Measurements from ENCODE around the gene AKR1D1. TPM values are rescaled to one million over a fixed set of nuclear protein-coding genes. Genes with fewer than 3 reads are reported as not detected.
"Not testable (repeated sequence)": the region's sequence is repeated elsewhere in the genome, so short reads cannot be mapped to it uniquely, and the experiment has no call there.

The AKR1D1 gene
- total RNA-seq, 1 donor from 2014 or later = not detected

GRCh38 chr7:138070908-138071307 is 5.4 kb upstream of the AKR1D1 start:
- no peak for DNase-seq (ENCODE audit: low spot score in 2 of 2)
- FAIRE-seq = no peak

- no peak for FAIRE-seq
Measured at GRCh38 chr7:138072726-138073125, 3.5 kb upstream of the AKR1D1 start.

GRCh38 chr7:138074121-138074520 is 2.1 kb upstream of the AKR1D1 start:
- FAIRE-seq (no peak), DNase-seq (ENCODE audit: low spot score in 2 of 2) (no peak)

More at GRCh38 chr7:138072726-138073125, 3.5 kb upstream of the AKR1D1 start:
- no peak for DNase-seq (ENCODE audit: low spot score in 2 of 2)

DNA sequence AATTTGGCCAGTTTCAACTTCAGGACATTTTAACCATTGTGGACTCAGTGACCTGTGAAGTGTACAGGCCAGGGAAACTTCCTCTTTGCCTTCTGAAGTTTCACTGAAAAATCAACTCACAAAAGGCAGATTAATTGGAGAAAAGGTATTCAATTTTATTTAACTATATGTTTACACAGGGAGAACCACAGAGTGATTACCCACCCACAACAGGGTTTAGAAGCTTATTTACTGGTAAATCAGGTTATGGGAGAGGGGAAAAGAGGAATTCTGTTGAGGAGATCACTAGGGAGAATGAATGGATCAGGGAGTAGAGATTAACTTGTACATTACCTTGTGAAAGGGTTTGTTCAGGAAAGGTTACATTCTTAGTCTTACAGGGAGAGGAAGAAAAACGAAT is 1.7 kb upstream of the AKR1D1 start:
- FAIRE-seq (no peak), DNase-seq (ENCODE audit: low spot score in 2 of 2) (no peak)

DNA sequence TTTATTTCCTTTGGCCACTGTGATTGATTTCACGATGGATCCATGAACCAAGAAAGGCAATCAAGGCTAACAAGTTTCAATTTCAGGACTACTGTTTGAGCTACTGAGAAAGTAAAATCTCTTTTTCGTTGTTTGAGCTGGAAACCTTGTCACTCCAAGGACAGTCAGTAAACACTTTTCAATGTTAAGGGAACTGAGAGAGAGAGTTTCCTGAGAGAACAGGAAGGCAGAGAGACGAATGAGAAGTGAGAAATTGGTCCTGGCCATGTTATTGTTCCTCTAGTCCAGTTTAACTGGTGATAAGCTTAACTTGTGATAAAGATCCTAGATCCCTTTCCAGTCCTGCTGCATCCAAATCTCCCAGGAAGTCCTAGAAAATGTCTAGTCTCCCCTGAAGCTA is 909 bp upstream of the AKR1D1 start:
- FAIRE-seq (no peak), DNase-seq (ENCODE audit: low spot score in 2 of 2) (no peak)

GRCh38 chr7:138075786-138076185 is 473 bp upstream of the AKR1D1 start:
- DNase-seq (ENCODE audit: low spot score in 2 of 2); FAIRE-seq: not testable (repeated sequence)

DNA sequence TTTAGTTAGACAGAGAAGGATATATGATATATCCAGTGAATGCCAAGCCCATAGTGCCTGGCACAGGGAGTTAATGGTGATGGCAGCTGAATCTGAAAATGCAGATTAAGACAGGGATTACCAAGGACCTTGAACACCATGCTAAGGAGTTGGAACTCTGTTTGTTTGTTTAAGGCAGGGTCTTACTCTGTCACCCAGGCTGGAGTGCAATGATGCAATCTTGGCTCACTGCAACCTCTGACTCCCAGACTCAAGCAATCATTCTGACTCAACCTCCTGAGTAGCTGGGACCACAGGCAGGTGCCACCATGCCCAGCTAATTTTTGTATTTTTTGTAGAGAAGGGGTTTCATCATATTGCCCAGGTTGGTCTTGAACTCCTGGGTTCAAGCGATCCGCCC is 1.6 kb downstream of the AKR1D1 start:
- DNase-seq (ENCODE audit: low spot score in 2 of 2) = no peak
- no peak for FAIRE-seq

DNA sequence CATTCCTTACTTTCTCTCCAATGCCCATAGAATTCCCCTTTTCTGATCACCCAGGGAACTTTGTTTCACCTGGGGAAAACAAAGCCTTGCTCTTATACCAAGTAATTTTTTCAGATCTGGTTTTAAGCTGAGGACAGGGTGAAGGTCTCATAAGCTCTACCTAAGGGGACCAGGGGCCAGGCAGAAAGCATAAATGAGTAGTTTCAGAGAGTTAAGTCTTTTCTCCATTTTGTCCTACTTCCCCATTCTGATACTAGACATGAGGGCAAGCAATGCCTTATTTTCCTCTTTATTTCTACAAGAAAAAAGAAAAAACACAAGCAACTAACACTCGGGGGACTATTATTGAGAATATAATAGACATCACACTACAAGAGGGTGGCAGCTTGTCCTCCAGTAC is 2.9 kb downstream of the AKR1D1 start:
- DNase-seq (ENCODE audit: low spot score in 2 of 2) (no peak), FAIRE-seq (no peak)

DNA sequence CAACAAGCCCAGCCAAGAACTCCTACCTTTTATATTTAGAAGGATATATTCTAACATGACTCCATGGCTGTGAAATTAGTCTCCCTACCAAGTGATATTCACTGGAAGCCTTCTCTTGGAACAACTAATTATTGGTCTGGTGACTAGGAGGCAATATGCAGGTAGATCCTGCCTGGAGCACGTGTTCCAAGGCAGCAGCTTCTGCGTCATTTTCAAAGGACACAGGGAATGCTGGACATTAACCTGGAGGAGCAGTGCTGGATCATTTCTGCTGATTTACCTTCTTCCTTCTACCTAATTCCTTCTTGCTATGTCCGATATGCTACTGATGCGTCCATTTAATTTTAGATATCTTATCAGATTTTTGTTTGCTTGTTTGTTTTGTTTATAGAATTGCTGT is 5.6 kb downstream of the AKR1D1 start:
- FAIRE-seq (no peak), DNase-seq (ENCODE audit: low spot score in 2 of 2) (no peak)

- DNase-seq (ENCODE audit: low spot score in 2 of 2) (no peak), FAIRE-seq (no peak)
Measured at GRCh38 chr7:138083859-138084258, 7.6 kb downstream of the AKR1D1 start.

DNA sequence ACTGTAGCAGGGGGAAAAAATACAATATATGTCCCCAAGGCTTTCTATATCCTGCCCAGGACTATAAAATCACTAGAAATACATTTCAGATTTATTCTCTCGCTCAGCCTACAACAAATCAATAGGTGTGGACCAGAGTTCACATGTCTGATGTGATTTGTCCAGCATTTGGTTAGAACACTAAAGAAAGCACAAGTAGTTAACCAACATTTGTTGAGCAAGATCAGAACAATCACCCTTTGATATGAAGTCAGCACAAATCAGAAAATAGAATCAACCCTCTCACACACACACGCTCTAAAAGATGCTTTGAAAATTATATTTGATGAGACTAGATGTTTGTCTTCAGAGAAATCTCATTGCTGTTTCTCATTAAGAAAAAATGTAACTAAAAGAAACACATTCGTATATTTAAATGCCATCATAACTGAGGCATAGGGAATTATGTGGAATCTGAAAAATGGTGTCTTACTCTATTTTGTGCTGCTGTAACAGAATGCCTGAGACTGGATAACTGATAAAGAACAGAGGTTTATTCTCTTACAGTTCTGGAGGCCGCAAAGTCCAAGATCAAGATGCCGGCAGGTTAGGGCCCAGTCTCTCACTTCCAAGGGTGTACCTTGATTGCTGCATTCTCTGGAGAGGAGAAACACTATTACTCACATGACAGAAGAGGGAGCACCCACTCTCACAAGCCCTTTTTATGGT is 10.5 kb downstream of the AKR1D1 start:
- no peak for FAIRE-seq

DNA sequence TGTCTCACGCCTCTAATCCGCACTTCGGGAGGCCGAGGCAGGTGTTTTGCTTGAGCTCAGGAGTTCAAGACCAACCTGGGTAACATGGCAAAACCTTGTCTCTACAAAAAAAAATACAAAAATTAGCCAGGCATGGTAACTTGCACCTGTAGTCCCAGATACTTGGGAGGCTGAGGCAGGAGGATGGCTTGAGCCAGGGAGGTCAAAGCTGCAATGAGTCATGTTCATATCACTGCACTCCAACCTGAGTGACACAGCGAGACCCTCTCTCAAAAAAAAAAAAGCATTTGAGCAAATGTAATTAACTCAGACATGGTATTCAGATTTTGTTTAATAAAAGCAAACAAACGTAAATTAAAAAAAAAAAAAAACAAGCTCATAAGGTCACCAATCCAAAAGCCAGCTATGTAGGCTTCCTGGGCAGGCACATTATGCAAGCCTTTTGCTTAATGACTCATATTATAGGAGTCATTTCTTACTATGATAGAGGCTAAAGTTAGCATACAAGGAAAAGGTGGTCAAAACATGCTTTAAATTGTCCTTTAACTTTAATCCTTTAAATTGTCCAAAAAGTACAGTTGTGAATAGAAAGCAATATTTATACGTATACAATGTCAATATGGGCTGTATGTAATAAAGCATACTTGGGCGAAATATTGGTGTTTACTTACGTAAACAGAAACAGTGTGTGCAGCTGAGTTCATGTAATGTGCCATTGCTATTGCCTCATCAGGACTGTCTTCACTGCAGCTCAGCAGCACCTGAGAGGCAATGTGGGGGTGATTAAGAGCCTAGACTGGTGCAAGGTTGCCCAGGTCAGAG is 13.0 kb downstream of the AKR1D1 start:
- FAIRE-seq = no peak
- no peak for DNase-seq (ENCODE audit: low spot score in 2 of 2)

More for the DNA sequence above, 10.5 kb downstream of the AKR1D1 start:
- DNase-seq (ENCODE audit: low spot score in 2 of 2) = no peak

DNA sequence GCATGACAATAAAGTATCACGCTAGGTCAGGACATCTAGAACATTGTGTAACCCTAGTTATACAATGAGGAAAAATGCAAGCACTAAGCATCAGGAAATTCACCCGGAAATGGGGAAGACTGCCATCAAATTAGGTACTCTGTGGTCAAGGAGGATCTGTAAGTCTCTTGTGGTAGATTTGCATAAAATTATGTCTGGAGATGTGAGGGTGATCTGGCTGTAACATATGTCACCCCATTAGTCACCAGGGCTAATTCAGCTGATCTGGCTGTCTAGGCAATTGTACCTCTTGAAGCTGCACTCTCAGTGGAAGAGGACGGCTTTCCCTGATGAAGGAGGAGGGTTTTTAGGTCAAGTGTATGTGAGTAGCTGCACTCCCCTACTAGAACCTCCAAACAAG is 14.8 kb downstream of the AKR1D1 start:
- DNase-seq (ENCODE audit: low spot score in 2 of 2) = no peak
- FAIRE-seq = no peak

DNA sequence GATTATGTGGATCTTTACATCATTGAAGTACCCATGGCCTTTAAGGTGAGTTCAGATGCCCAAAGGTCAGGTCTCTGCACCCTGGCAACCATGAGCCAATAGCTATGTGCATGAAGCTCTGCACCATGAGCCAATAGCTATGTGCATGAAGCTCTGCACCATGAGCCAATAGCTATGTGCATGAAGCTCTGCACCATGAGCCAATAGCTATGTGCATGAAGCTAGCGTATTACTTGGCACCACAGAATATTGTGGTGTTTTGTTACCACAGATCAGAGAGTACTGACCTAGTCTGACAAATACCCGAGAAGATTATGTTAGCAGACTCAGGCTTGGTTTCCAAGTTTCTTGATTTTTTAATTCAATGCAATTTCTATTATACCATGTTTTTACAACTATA is 15.6 kb downstream of the AKR1D1 start:
- FAIRE-seq; DNase-seq (ENCODE audit: low spot score in 2 of 2): not testable (repeated sequence)

- FAIRE-seq (no peak), DNase-seq (ENCODE audit: low spot score in 2 of 2) (no peak)
Measured at GRCh38 chr7:138092486-138093028, 16.3 kb downstream of the AKR1D1 start.

DNA sequence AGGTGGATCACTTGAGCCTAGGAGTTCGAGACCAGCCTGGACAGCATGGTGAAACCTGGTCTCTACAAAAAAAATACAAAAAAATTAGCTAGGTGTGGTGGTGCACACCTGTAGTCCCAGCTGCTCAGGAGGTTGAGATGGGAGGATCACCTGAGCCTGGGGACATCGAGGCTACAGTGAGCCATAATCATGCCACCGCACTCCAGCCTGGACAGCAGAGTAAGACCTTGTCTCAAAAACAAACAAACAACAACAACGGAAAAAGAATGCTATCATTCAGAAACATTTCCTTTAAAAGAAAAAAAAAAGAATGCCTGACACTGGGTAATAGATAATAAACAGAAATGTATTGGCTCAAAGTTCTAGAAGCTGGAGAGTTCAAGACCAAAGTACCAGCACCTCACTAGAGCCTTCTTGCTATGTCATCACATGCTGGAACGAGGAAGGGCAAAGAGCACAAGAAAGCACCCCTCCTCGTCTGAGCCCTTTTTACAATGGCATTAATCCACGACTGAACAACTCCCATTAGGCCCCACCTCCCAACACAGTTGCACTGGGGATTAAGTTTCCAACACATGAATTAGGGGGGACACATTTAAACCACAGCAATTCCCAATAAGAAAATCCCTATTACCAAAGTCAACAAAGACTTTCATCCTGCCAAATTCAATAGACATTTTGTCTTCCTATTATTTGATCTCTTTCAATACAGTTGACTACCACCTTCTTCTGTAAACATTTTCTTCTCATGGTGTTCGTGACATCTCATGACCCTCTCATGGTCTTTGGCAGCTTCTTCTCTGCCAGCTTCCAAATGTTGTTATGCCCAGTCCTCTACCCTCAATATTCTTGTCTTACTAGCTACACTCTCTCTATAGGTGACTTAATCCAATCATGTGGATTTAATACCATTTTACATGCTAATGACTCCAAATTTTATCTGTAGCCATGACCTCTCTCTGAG is 20.0 kb downstream of the AKR1D1 start:
- FAIRE-seq (no peak), DNase-seq (ENCODE audit: low spot score in 2 of 2) (no peak)

DNA sequence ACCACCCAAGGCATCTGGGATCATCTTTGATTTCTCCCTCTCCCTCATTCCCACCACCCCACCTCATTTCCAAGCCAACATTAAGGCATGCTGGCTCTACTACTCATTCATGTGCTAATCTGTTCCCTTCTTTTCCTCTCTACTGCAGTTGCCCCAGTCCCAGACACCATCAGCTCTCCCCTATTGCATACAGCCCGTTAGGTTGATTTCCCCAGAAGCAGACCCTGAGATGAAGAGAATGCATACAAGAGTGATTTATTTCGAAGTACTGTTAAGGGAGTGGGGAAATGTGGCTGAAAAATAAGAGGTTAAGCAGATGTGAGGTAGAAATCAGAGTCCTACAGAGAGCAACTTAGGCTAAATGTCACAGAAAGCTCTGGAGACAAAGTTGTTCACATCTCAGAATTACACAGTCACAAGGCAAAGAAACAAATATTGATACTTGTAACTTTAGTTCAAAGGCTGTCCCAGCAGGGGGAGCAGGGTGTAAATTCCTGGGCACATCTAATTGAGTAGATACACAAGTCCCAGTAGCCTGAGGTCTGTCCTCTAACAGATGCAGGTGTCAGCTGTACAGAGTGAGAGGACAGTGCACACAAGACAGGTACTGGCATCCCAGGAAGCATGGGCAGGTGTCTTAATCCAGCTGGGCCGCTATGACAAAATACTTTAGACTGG is 20.9 kb downstream of the AKR1D1 start:
- no peak for FAIRE-seq
- no peak for DNase-seq (ENCODE audit: low spot score in 2 of 2)

- DNase-seq (ENCODE audit: low spot score in 2 of 2) (no peak), FAIRE-seq (no peak)
Measured at GRCh38 chr7:138099813-138100212, 23.6 kb downstream of the AKR1D1 start.

DNA sequence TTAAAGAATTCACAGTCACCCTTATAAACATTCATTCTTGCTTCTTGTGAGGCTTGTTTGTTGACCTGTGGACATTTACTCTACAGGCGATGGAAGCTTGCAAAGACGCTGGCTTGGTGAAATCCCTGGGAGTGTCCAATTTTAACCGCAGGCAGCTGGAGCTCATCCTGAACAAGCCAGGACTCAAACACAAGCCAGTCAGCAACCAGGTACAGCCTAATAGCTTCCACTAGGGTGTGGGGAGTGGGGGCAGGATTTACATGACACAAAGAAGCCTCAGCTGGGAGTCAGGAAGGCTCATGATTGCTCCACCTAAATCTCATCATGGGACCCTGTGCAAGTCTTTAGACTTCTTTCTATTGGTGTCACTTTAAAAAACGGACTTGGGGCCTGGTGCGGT is 29.0 kb downstream of the AKR1D1 start:
- no peak for FAIRE-seq
- DNase-seq (ENCODE audit: low spot score in 2 of 2) = no peak

DNA sequence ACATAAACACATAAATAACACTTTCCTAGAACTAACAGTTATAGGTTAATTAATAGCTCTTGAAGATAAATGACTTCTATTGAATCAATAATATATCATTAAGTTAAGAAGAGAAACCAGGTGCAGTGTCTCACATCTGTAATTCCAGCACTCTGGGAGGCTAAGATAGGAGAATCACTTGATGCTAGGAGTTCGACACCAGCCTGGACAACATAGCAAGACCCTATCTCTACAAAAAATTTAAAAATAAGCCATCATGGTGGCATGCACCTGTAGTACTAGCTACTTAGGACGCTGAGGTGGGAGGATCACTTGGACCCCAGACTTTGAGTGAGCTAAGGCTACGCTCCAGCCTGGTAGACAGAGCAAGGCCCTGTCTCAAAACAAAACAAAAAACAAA is 38.8 kb downstream of the AKR1D1 start:
- FAIRE-seq = no peak
- no peak for DNase-seq (ENCODE audit: low spot score in 2 of 2)
